SU-DHL-6 (cell line): ENCODE measurements around the gene LGALS1.

Experiments
- H2AFZ ChIP-seq: fragments of 200-600 bp; sonication (generic); 2 replicates; pipeline ENCODE4 v1.6.1; 2014; ENCODE audit warnings: low read depth, mild to moderate bottlenecking, moderate library complexity, mixed read lengths, antibody characterized with exemption, low read length; ENCODE audit not compliant: severe bottlenecking
- H3F3A ChIP-seq: fragments of 200-600 bp; shearing (Covaris generic); 2 replicates; pipeline ENCODE4 v1.6.0; 2016; ENCODE audit warnings: antibody characterized with exemption, mild to moderate bottlenecking; ENCODE audit not compliant: insufficient read depth
- H3K27ac ChIP-seq: fragments of 200-600 bp; sonication (generic); 2 replicates; pipeline ENCODE4 v1.5.1; 2016; ENCODE audit warnings: low read depth, mild to moderate bottlenecking, low read length, moderate library complexity, mixed read lengths
- H3K27me3 ChIP-seq: fragments of 200-600 bp; sonication (generic), shearing (Covaris generic); 2 replicates; pipeline ENCODE4 v1.6.0; 2014; ENCODE audit warnings: mild to moderate bottlenecking, low read length
- H3K36me3 ChIP-seq: fragments of 200-600 bp; sonication (generic); 2 replicates; pipeline ENCODE4 v1.6.1; 2014; ENCODE audit warnings: mild to moderate bottlenecking, low read length, mixed read lengths
- H3K4me2 ChIP-seq: fragments of 300-600, 200-600 bp; shearing (Covaris generic), sonication (generic); 2 replicates; pipeline ENCODE4 v1.6.0; 2014; ENCODE audit warnings: low read length, low read depth, mild to moderate bottlenecking; ENCODE audit not compliant: poor library complexity, severe bottlenecking
- H3K4me3 ChIP-seq: fragments of 200-600 bp; sonication (generic); 2 replicates; pipeline ENCODE4 v1.5.1; 2014; ENCODE audit warnings: antibody characterized with exemption, low read length, mild to moderate bottlenecking, mixed read lengths; ENCODE audit not compliant: insufficient read depth, poor library complexity, severe bottlenecking
- H3K79me2 ChIP-seq: fragments of 200-600 bp; sonication (generic); 2 replicates; pipeline ENCODE4 v1.6.1; 2014; ENCODE audit warnings: mild to moderate bottlenecking, low read length, moderate library complexity; ENCODE audit not compliant: insufficient read depth
- H3K9ac ChIP-seq: fragments of 200-600 bp; sonication (generic); 2 replicates; pipeline ENCODE4 v1.7.0; 2014; ENCODE audit warnings: mild to moderate bottlenecking, low read length
- H3K9me2 ChIP-seq: fragments of 200-600 bp; sonication (generic); replicated peaks from 2 replicates; pipeline ENCODE4 v1.6.1; 2014; ENCODE audit warnings: low read length; ENCODE audit not compliant: insufficient read depth
- H3K9me3 ChIP-seq: fragments of 200-600 bp; sonication (generic); 2 replicates; pipeline ENCODE4 v1.6.1; 2014; ENCODE audit warnings: low read length, mixed read lengths; ENCODE audit not compliant: insufficient read depth
- H4K20me1 ChIP-seq: fragments of 200-600 bp; sonication (generic); 2 replicates; pipeline ENCODE4 v1.6.1; 2014; ENCODE audit warnings: low read depth, mild to moderate bottlenecking, antibody characterized with exemption, low read length, moderate library complexity, mixed read lengths
- CTCF ChIP-seq: fragments of 200-600 bp; sonication (generic); IDR thresholded peaks from one replicate; pipeline ENCODE4 v1.5.1; 2017; ENCODE audit warnings: antibody characterized with exemption, mild to moderate bottlenecking, low read length, moderate library complexity; ENCODE audit not compliant: insufficient read depth, poor library complexity, severe bottlenecking
- EZH2phosphoT487 ChIP-seq: fragments of 200-600 bp; sonication (generic), shearing (Covaris generic); conservative IDR thresholded peaks from 2 replicates; pipeline ENCODE4 v1.6.1; 2018; ENCODE audit warnings: mild to moderate bottlenecking, antibody characterized with exemption, low read length, moderate library complexity, mixed read lengths

Gene LGALS1

GRCh38 chr22:37726241-37726887 is 50.9 kb downstream of the LGALS1 start:
- Histone ChIP-seq H3K9ac (no peak overlapping the region), H3K36me3 (no peaks in the 10 kb centered on the region), H3K9me3 (no peaks in the 10 kb centered on the region), H3K27ac (no peak overlapping the region), H3K79me2 (no peaks in the 10 kb centered on the region), H3F3A (no peaks in the 10 kb centered on the region), H3K27me3 (no peaks in the 10 kb centered on the region), H3K4me3 (no peak overlapping the region), H2AFZ (no peak overlapping the region), H3K4me2 (no peak overlapping the region), H4K20me1 (no peaks in the 10 kb centered on the region), H3K9me2 (no peaks in the 10 kb centered on the region)
- no peak for TF ChIP-seq EZH2phosphoT487
- no peak for TF ChIP-seq CTCF

- Histone ChIP-seq H3K9me2 (no peaks in the 10 kb centered on the region), H3K79me2 (no peaks in the 10 kb centered on the region), H2AFZ (no peak overlapping the region), H3K9me3 (no peaks in the 10 kb centered on the region), H3F3A (no peaks in the 10 kb centered on the region), H4K20me1 (no peaks in the 10 kb centered on the region), H3K36me3 (no peaks in the 10 kb centered on the region), H3K27me3 (no peaks in the 10 kb centered on the region), H3K9ac (no peak overlapping the region), H3K27ac (no peak overlapping the region), H3K4me2 (no peak overlapping the region), H3K4me3 (no peak overlapping the region)
- TF ChIP-seq EZH2phosphoT487 (no peak), CTCF (no peak)
Observed at GRCh38 chr22:37728620-37729019, 53.2 kb downstream of the LGALS1 start.
